ENCODE results near the gene FAM9B.
A peak's percentile ranks its signal among the peaks of the same experiment; 100 is the strongest.
"Not testable (repeated sequence)": the region's sequence is repeated elsewhere in the genome, so short reads cannot be mapped to it uniquely, and the experiment has no call there.

FAM9B gene

DNA sequence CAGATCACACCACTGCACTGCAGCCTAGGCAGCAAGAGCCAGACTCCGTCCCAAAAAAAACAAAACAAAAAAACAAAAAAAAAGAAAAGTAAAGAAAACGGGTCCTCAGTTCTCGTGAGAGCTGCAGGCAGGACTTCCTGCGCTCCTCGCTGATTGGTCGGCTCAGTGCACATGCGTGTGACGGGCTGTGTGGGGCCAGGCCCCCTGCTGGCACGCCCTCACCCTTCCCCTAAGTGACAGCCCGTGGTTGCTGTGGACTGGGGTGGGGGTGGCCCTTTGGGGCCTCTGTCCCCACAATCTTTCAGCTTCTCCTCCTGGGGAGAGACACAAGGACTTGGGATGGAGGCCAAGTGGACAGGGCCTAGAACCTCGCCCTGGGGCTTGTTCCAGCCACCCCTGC lies at the start of gene FAM9B:
Gene FAM9B (minus strand): TSS at position 139 of the 400 bp plus-strand sequence. CDS start 1,141 bp downstream, outside the sequence.
- DNase-seq (ENCODE audit: low read depth), result no peak

DNA sequence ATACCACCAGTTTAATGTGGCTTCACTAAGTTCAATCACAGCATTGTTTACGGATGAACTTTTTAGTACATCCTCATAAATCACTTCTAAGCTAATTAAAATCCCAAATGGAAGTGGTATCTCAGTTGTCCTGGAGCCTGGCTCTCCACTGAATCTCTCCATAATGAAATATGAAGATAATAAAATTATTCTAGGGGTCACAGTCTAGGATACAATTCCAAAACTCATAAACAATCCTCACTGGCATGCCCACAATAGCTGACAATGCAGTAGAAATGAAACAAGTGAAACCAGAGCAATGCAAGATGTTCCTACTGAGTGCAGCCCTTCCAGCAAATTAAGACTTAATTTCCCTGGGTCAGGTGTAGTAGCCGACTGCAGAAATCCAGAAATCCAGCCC lies 47.3 kb upstream of the FAM9B start:
- DNase-seq (ENCODE audit: low read depth), result no peak

DNA sequence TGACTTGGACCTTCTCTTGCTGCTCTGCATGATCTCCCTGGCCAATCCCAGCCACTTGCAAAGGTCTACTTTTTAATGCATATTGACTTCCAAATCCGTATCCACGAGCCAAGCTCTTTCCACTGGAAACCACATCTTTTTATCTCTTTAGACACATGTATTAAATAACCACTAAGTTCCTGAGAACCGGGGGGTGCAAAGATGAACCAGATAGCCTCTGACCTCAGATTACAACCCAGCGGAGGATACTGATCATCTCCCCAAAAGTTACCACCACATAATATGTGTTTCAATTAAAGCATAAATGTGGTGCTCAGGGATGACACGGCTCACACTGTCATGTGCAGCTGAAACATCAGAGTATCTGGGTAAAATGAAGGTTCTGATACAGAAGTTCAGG lies 40.4 kb upstream of the FAM9B start:
- no peak for DNase-seq (ENCODE audit: low read depth)

DNA sequence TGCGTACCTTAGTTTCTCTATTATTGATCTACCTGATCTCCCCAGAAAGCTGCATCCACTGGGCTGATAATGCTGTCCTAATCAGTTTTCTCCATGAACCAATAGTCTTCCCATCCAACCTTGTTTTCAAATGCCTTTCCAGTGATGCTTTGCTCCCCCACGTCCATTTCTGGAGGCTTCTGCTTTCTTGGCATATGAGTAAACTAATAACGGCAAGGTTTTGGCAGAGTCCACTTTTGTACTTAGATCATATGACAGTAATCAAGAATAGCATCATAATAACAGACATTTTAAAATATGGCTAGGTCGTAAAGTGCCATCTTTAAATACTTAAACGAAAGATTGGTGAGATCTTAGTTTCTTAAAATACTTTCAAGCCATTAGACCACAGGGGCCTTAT lies 38.4 kb upstream of the FAM9B start:
- DNase-seq (ENCODE audit: low read depth), result peak; percentile 76

DNA sequence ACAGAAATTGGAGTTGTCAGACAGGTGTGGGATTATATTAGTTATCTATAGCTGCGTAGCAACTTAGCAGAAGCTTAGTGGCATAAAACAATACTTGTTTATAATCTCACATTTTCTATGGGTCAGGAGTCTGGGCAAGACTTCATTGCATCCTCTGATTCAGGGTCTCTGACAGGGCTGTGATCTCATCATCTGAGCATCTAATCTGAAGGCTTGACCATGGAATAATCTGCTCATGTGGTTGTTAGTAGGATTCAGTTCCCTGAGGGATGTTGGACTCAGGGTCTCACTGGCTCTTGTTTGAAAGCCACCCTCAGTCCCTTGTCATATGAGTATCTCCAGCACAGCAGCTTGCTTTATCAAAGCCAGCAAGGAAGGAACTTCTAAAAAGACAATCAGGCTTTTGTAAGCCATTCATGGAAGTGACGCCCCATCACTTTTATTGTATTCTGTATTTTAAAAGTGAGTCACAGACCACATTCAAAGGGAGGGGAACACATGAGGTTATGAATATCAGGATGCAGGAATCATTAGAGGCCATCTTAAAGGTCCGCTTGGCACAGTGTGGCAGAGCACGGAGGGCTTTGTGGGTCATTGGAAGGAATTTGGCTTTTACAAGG lies 37.2 kb upstream of the FAM9B start:
- no peak for DNase-seq (ENCODE audit: low read depth)

DNA sequence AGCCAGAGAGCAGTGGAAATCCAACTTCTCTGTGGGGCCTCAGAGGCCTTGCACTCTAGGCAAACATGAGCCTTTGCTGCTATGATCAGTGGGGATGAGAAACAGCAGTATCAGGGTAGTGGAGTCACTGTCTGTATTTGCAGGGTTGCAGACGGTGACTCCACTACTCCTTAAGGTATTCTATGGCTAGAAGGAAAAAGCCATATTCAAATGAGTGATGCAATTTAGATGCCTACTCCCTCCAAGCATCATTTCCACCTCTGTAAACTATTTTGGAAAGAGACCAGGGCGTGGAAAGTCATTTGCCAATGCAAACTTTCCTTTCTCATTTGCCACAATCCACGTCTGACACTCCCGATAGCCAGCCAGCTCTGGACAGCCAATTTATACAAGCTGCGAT lies 35.6 kb upstream of the FAM9B start:
- no peak for DNase-seq (ENCODE audit: low read depth)

DNA sequence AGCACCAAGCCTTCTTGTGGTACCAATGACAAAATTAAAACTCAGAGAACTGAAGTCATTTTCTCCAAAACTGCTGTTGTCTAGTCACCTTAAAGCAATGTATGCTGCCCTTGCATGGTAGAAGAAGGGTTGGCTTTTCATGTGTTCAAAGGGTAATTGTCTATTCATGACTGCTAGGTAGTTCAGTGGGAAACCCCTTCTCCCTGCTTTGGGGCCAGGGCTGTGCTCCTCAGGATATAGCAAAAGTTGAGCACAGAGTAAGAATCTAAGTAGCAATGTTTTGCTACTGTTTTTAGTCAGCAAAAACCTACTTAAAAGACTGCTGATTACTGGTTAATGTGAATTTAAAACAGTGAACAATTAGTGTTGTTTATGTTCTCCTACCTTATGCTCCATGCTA lies 30.8 kb upstream of the FAM9B start:
- no peak for DNase-seq (ENCODE audit: low read depth)

DNA sequence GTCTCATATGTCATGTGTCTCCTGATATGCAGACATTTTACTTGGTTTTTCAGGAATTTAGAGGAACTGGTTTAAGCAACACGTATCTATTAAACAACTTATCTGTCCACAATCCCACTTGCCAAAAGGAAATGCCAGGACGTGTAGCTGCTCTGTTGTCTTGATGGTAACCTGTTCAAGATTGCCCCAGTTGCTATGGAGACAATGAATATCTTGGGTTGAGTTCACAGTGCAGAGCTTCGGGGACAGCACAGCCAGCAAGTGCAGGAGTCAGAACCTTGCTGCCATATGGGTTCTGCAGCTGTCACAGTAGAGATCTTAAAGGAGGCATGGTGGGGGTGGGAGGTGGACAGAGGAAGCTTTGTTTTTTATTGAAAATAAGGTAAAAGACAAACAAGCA lies 28.7 kb upstream of the FAM9B start:
- no peak for DNase-seq (ENCODE audit: low read depth)

DNA sequence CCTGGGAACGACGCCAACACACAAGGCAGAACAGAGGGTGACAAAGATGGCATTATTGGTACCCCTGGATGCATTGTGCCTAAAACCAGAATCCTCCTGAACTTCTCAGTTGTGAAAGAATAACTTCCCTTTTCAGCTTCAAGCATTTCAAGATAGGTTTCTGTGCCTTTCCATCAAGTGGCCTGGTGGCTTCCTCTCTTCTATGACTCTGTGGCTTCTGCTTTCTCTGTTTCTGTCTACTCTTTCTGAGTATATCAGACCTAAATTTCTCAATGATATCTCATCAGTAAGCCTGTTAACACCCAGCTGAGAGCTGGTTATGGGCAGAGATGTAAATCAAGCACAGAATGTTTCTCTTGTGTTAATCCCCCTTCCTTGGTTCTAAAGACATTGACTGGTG lies 21.4 kb upstream of the FAM9B start:
- no peak for DNase-seq (ENCODE audit: low read depth)

DNA sequence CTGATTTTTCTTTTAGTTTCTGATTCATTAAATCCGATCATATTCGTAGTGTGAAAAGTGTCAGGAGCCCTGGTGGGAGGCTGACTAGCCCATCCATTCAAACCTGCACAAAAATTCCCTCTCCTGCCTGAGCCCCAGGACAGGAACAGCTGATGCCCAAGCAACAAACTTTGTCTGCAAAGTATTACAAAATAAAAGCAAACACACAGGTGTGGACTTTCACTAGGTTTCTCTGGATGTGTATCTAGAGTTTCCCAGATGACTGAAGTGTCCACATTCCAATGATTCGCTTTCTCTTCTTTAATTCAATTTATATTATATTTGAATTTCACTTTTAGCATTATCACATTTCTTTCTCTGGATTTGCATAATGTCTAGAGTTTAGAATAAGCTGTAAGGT lies 18.2 kb upstream of the FAM9B start:
- no peak for DNase-seq (ENCODE audit: low read depth)

DNA sequence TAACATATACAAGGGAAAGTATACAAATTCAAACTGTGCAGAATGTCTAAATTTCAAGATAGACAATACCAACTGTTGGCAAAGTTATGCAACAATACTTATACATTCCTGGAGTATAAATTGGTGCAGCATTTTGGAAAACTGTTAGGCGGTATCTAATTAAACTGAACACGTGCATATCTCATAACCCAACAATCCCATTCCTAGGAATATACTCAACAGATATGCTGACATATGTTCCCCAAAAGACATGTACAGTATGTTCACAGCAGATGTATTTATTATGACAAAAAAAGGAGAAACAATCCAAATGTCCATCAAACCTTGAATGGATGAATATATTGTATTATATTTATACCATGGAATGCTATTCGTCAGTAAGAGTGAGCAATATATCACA lies 16.4 kb upstream of the FAM9B start:
- no peak for DNase-seq (ENCODE audit: low read depth)

DNA sequence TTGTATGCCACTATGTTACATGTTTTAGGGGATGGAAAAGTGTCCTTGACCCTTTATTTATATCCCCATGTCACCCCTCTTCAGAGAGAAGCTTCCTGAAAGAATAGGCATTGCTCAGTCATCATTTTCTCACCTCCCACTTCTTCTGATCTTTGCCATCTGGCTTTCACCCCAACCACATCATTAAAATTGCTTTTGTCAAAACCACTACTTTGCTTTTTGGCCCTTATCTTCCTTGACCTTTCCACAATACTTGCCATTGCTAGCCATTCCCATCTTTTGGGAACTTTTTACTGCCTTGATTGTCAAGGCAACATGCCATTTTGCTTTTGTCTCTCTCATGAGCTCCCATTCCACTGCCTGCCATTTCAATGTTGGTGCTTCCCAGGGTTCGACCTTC lies 14.9 kb upstream of the FAM9B start:
- DNase-seq (ENCODE audit: low read depth), result no peak

DNA sequence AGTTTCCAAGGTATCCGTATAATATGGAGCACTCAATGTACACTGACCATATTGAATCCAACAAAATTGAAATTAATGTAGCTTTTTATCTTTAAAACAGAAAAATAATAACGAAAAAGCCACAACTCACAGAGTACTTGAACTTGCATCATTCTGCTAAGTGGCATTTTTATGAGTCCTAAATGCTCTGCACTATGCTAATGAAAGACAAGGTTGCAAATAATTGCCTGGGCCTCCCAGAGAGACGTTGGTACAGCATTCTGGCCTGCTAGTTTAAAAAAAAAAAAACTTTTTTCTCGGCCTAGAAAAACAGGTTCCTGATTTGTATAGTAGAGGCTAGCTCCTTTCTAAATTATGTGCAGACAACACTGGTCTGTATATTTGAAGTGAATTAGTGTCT lies 4.3 kb upstream of the FAM9B start:
- DNase-seq (ENCODE audit: low read depth), result no peak

DNA sequence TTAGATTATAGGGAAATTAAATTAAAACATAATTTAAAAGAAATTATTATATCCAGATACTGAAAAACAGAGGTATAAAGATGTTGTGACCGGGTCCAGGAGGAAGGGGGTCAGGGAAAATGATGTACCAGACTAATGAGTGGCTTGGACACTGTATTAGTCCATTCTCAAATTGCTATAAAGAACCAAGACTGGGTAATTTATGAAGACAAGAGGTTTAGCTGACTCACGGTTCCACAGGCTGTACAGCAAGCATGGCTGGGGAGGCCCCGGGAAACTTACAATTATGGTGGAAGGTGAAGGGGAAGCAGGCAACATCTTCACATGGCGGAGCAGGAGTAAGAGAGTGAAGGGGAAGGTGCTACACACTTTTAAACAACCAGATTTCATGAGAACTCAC lies 3.4 kb upstream of the FAM9B start:
- no peak for DNase-seq (ENCODE audit: low read depth)

DNA sequence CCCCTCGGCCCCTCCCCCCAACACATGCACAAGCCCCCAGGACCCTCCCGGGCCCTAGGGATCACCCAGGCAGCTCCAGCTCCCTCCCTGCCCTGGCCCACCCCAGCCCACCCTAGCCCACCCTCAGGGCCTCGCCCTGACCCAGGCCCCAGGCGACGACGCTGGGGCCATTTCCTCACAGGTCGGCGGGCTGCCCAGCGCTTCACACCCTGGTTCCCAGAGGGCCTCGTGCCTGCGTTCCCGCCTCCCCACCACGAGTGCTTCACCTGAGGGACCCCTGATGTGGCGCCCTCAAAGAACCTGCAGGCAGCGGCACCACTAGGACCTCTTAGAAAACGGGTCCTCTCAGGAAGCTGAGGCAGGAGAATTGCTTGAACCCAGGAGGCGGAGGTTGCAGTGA lies 341 bp downstream of the FAM9B start:
- no peak for DNase-seq (ENCODE audit: low read depth)

DNA sequence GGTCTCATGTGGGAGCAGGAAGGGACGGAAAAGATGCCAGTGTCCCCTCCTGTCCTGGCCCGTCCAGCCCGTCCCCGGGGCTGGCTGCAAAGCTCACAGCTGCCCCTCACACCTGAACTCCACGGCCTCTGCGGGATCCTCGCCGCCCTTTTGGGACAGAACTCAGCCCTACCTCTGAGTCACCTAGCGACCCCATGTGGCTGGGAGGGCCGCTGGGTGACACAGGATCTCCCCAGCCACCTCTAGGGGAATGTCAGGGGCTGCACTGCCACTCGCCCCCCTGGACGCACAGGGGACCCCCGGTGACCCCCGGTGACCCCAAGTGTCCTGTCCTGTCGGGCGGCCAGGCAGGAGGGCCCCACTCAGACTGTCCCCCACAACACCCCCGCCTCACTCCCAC lies 748 bp downstream of the FAM9B start:
- DNase-seq (ENCODE audit: low read depth), result no peak

DNA sequence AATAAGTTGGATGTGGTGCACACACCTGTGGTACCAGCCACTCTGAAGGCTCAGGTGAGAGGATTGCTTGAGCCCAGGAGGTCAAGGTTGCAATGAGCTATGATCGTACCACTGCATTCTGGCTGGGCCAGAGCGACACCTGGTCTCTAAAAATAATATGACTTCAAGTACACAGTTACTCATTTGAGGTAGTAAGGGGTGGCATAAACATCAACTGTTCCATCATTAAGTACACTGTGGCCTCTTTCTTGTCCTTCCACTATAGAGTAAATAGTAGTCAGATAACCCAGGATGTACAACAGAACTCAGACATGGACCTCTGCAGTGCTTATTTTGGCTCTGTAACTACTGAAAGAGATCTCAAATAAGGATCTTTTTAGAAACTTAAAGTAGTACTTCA lies 10.6 kb downstream of the FAM9B start:
- DNase-seq (ENCODE audit: low read depth), result no peak

DNA sequence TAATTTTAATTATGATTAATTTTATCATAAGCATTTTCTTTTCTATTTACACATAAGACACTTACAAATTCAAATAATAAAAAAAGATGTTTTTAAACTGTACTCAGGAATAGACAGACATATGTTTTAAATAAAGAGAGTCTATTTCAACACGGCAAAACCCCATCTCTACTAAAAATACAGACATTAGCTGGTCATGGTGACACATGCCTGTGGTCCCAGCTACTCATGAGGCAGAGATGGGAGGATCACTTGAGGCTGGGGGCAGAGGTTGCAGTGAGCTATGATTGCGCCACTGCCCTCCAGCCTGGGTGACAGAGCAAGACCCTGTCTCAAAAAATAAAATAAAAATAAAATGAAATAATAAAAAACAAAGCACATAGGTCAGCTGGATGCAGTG lies 14.8 kb downstream of the FAM9B start:
- peak; percentile 16 for DNase-seq (ENCODE audit: low read depth)

DNA sequence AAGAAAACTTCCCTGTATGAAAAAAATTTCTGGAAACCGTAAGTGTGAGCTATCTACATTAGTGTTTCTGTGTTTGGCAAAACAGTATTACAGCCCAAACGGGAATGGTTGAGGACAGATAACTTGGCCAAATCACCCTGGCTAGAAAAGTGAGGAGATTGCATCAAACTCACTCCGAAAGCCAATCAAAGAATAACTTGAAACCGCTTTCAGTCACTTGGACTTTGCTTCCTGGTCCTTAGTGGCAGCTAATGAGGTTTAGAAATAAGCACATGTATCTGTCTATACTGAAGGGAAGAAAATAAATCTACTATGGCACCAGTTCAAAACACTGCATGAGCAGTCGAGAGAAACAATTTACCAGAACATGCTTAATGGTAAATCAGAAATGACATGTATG lies 15.6 kb downstream of the FAM9B start:
- DNase-seq (ENCODE audit: low read depth), result not testable (repeated sequence)

DNA sequence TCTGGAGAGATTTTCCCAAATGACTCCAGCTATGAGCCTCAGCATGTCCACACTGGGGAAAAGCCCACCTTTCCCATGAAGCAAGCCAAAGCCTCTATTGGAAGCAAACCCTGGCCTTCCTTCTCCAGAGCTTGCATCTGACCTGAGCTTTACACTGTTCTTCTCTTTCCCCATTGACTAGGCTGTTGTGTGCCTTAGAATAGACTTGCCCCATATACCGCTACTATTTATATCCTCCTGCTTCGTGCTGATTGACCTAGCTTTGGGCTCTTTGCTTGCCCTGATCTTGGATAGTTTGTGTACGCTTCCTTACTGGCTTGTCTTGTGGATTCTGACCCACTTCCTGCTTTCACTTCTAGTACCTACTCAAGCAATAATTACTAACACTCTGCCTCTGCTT lies 30.9 kb downstream of the FAM9B start:
- no peak for DNase-seq (ENCODE audit: low read depth)

DNA sequence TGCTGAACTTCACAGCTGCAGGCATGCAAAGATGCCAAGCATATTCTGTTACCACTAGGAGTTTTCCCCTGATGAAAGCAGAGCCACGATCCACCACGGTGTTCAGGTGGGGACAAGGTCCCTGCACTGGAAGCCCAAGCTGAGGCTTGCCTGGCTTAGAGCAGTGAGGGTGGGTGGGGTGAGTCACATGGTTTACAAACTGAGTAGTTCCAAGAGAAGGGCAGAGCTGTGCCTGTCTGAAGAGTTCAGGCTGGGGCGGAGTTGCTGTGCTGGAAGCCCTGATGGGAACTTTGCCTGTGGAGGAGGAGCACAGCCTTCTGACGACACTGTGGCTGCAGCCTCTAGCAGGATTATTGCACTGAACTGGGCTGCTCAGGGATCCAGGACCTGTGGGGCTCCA lies 45.5 kb downstream of the FAM9B start:
- peak; percentile 35 for DNase-seq (ENCODE audit: low read depth)

DNA sequence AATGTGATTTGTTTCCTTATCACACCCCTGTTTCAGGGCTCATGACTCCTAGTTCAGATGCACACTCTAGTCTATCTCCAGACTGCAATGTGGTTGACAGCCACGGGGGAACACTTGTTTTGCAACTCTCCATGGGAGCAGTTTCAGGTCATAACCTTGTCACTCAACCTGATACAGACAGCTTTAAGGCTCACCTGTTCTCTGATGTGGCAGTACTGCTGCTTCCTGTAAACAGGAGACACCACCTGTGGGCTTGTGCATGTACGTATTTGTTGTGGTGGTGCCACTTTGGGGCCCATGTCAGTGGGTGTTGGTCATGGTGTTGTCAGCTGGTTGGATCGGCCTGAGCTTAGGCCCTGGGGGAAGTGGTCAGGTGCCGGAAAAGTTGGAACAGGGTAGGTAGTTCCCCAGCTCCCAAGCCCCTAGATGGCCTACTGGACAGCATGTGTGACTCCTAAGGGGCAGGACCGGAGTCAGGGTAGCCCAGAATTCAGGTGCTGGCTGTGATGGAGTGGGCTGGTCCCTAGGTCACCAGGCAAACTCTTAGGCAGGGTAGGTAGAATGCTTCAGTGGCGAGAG lies 46.2 kb downstream of the FAM9B start:
- no peak for DNase-seq (ENCODE audit: low read depth)

DNA sequence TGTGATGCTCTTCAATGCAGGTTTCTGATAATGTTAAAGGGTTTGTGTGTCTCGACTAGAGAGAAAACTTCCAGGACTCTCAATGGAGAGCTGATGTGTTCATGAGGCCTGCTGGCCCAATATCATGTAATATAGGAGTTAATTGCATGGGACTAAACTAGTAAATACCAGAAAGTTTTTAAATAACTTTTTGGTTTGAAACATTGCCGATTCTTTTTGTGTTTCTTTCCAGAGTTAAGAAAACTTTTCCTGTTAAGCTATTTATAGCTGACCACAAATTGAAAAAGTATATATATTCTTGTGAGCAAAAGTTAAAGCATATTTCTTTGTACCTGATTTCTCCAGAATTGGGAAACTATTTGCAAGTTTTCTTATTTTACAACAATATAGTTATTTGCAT lies 49.7 kb downstream of the FAM9B start:
- DNase-seq (ENCODE audit: low read depth), result no peak

DNA sequence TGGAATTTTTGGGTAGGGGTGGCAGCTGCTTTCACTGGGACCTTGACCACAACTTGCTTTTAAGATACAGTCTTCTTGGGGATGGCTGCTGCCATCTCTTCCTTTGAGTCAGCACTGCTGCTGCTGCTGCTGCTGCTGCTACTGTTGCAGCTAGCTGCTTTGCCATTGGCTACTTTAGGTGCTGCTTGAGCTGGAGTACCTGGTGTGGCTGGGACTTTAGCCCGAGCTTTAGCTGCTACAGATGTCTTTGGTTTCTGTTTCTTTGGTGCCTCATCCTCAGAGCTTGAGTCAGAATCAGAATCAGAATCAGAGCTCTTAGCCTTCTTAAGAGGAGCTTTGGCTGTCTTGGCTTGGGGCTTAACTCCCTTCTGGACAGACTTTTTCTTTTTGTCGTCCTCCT lies 52.2 kb downstream of the FAM9B start:
- DNase-seq (ENCODE audit: low read depth), result no peak

DNA sequence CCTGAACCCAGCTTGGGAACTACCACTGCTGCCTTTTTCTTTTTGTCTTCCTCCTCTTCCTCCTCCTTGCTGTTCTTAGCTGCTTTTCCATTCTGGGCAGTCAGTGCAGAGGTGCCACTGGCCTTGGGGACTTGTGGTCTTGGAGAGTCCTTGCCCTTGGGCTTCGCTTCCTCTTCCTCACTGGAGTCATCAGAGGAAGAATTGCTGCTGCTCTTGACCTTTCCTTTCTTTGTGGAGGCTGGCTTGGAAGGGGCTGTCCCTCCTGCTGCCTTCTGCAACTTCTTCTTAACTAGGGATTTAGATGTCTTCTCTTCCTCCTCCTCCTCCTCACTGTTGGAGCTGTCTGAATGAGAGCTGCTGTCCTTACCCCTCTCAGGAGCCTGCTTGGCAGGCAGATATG lies 53.2 kb downstream of the FAM9B start:
- DNase-seq (ENCODE audit: low read depth), result no peak
